Measurements from ENCODE around the gene GAGE12J.
"Not testable (repeated sequence)": the region's sequence is repeated elsewhere in the genome, so short reads cannot be mapped to it uniquely, and the experiment has no call there.

DNA sequence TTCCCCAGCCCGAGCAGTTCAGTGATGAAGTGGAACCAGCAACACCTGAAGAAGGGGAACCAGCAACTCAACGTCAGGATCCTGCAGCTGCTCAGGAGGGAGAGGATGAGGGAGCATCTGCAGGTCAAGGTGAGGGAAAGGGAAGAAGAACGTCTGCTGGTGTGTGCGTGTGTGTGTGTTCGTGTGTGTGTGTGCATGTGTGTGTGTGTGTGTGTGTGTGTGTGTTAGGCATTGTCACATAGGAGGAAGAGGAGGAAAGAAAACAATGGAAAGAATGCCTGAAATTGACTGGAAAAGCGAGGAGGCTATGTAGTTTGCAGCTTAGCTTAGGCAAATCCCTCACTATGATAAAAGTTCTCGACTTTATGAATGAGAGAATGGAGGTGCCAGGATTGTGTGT, 1.9 kb downstream of the GAGE12J start:
- not testable (repeated sequence) for TF ChIP-seq POLR2A (IDR thresholded peaks at IDR 0.05; ENCODE audit: low read length); GATA1 (IDR thresholded peaks at IDR 0.05; ENCODE audit: low read depth, low read length)

All from erythroblast (primary cell).